CD14-positive monocyte (primary cell): ENCODE results near the gene ENKUR. TPM values are rescaled to one million over a fixed set of nuclear protein-coding genes. Genes with fewer than 3 reads are reported as not detected.
A peak's percentile ranks its signal among the peaks of the same experiment; 100 is the strongest.

ENCODE experiments used
- DNase-seq, 3 donors: peaks; one replicate each; pipeline ENCODE4 v3.0.0-alpha.2; 2011 to 2022
- H2AFZ ChIP-seq: 2 replicates; pipeline ENCODE4 v1.6.0; 2012; ENCODE audit warnings: mild to moderate bottlenecking, low read depth, low read length, inconsistent platforms; ENCODE audit not compliant: insufficient read depth, poor library complexity, severe bottlenecking
- H3K27ac ChIP-seq, 2 donors: 1 replicate in 1 of 2; 2 replicates in 1 of 2; pipeline ENCODE4 v1.5.1; 2012 to 2013; ENCODE audit warnings: low read length in 2 of 2, control low read depth in 1 of 2, inconsistent platforms in 1 of 2, low read depth in 1 of 2, mild to moderate bottlenecking in 1 of 2
- H3K27me3 ChIP-seq, 2 donors: one replicate each; pipeline versions ENCODE4 v1.6.0 to v1.6.1; 2011 to 2013; ENCODE audit warnings: low read length in 2 of 2; ENCODE audit not compliant: control insufficient read depth in 2 of 2, insufficient read depth in 2 of 2
- H3K36me3 ChIP-seq, 2 donors: replicated peaks in 1 of 2; 1 replicate in 1 of 2; 2 replicates in 1 of 2; pipeline versions ENCODE4 v1.5.1 to v1.6.1; 2012 to 2013; ENCODE audit warnings: low read length in 2 of 2, control low read depth in 1 of 2, inconsistent platforms in 1 of 2, mild to moderate bottlenecking in 1 of 2; ENCODE audit not compliant: insufficient read depth in 2 of 2, control insufficient read depth in 1 of 2
- H3K4me1 ChIP-seq, 2 donors: 1 replicate in 1 of 2; 2 replicates in 1 of 2; pipeline versions ENCODE4 v1.5.1 to v1.6.1; 2012 to 2013; ENCODE audit warnings: low read length in 2 of 2, control low read depth in 1 of 2, inconsistent platforms in 1 of 2, mild to moderate bottlenecking in 1 of 2, moderate library complexity in 1 of 2; ENCODE audit not compliant: insufficient read depth in 2 of 2, control insufficient read depth in 1 of 2
- H3K4me2 ChIP-seq: replicated peaks from 2 replicates; pipeline ENCODE3; 2012; ENCODE audit warnings: low read length, moderate library complexity, mild to moderate bottlenecking; ENCODE audit not compliant: poor library complexity, severe bottlenecking; ENCODE audit errors: extremely low read depth
- H3K4me3 ChIP-seq, 3 experiments: fragments of 200-600 bp in 1 of 3; sonication (generic) in 1 of 3; replicated peaks in 1 of 3; 1 replicate in 2 of 3; 2 replicates in 1 of 3; pipeline ENCODE4 v1.5.1; 2011 to 2013; ENCODE audit warnings: low read length in 3 of 3, mild to moderate bottlenecking in 3 of 3, control low read depth in 2 of 3, low read depth in 2 of 3, inconsistent platforms in 1 of 3, moderate library complexity in 1 of 3
- H3K79me2 ChIP-seq: 2 replicates; pipeline ENCODE4 v1.6.0; 2012; ENCODE audit warnings: mild to moderate bottlenecking, control low read depth, inconsistent platforms, low read length, moderate library complexity; ENCODE audit not compliant: insufficient read depth
- H3K9ac ChIP-seq: 2 replicates; pipeline ENCODE4 v1.6.0; 2017; ENCODE audit warnings: low read length, mild to moderate bottlenecking; ENCODE audit not compliant: insufficient read depth, poor library complexity, severe bottlenecking
- H3K9me3 ChIP-seq, 2 donors: replicated peaks in 1 of 2; 1 replicate in 1 of 2; 2 replicates in 1 of 2; pipeline versions ENCODE4 v1.5.1 to v1.6.1; 2012 to 2013; ENCODE audit warnings: low read length in 2 of 2, control low read depth in 1 of 2; ENCODE audit not compliant: control insufficient read depth in 1 of 2, insufficient read depth in 1 of 2
- H4K20me1 ChIP-seq: 2 replicates; pipeline ENCODE4 v1.6.0; 2012; ENCODE audit warnings: mild to moderate bottlenecking, low read length, control low read depth, moderate library complexity; ENCODE audit not compliant: insufficient read depth
- H3K27ac Mint-ChIP-seq, 7 donors: one replicate each; pipeline ENCODE4 v1.8.0; 2020; ENCODE audit warnings: mild to moderate bottlenecking in 7 of 7, mixed read lengths in 7 of 7, moderate library complexity in 6 of 7, inconsistent platforms in 2 of 7
- H3K27me3 Mint-ChIP-seq, 3 donors: one replicate each; pipeline ENCODE4 v1.8.0; 2021 to 2022; ENCODE audit warnings: low read depth in 3 of 3, mild to moderate bottlenecking in 3 of 3, mixed read lengths in 3 of 3, moderate library complexity in 3 of 3, inconsistent platforms in 1 of 3
- H3K36me3 Mint-ChIP-seq, 2 donors: one replicate each; pipeline ENCODE4 v1.8.0; 2020; ENCODE audit warnings: mixed read lengths in 2 of 2, inconsistent platforms in 1 of 2, mild to moderate bottlenecking in 1 of 2
- H3K4me1 Mint-ChIP-seq: one replicate; pipeline ENCODE4 v1.8.0; 2020; ENCODE audit warnings: mild to moderate bottlenecking, mixed read lengths
- H3K4me3 Mint-ChIP-seq, 2 donors: one replicate each; pipeline ENCODE4 v1.8.0; 2020; ENCODE audit warnings: mild to moderate bottlenecking in 2 of 2, mixed read lengths in 2 of 2, moderate library complexity in 1 of 2
- H3K9me3 Mint-ChIP-seq, 7 donors: one replicate each; pipeline ENCODE4 v1.8.0; 2020 to 2022; ENCODE audit warnings: mixed read lengths in 7 of 7, mild to moderate bottlenecking in 6 of 7, moderate library complexity in 6 of 7, inconsistent platforms in 2 of 7
- CTCF ChIP-seq: fragments of 200-600 bp; IDR thresholded peaks from one replicate; pipeline ENCODE4 v1.8.0; 2022; ENCODE audit warnings: antibody characterized with exemption, mild to moderate bottlenecking
- WGBS: methylation state at CpG from one replicate; pipeline ENCODE4 v1.1.5; 2013; ENCODE audit warnings: missing lambda C conversion rate; ENCODE audit not compliant: insufficient coverage; 5-methylcytosine and 5-hydroxymethylcytosine counted together
- intact Hi-C, 2 donors: fragments of 100-400 bp; cut with micrococcal nuclease; formaldehyde crosslinking; loops; one replicate each; pipeline versions ENCODE4 v1.15.0 to v1.15.1; 2023
- polyA plus RNA-seq, 3 donors: library from polyadenylated mRNA; depleted of rRNA in 1 of 3; unstranded in 2 of 3; stranded (reverse) in 1 of 3; fragments of 300-500 nt in 2 of 3; fragments of >200 nt in 1 of 3; fragmentation: Illumina TruSeq in 2 of 3; gene quantifications; 1 replicate in 2 of 3; 2 replicates in 1 of 3; pipeline ENCODE4 v1.2.3, GENCODE V29; 2012 to 2021

The ENKUR gene
- polyA plus RNA-seq, 3 donors, result 0.16 TPM; not detected in 2

- no peaks in the 10 kb centered on the region for H3K27me3 ChIP-seq
- H3K4me3 ChIP-seq, result no peak overlapping the region
- no peaks in the 10 kb centered on the region for H3K36me3 ChIP-seq
- no peaks in the 10 kb centered on the region for H3K9me3 ChIP-seq
- Mint-ChIP-seq H3K4me3 (peak overlapping the region in 1 of 2 donors; percentile 39), H3K4me1 (peaks cover 8% of the 10 kb centered on the region), H3K27me3 (peaks cover 0 to 3% (median 0%) of the 10 kb centered on the region in 3 donors), H3K36me3 (no peaks in the 10 kb centered on the region), H3K9me3 (no peaks in the 10 kb centered on the region), H3K27ac (peak overlapping the region in 1 of 7 donors; percentile 18)
- H3K79me2 ChIP-seq, result no peaks in the 10 kb centered on the region
- 22% methylated on average over 11 of the region's 12 CpGs for WGBS
- no peak overlapping the region for H3K27ac ChIP-seq
- TF ChIP-seq CTCF, result no peak
- intact Hi-C loops, result no loop called here
- no peaks in the 10 kb centered on the region for H3K4me1 ChIP-seq
- no peak overlapping the region for H3K9ac ChIP-seq
- H2AFZ ChIP-seq, result no peak overlapping the region
- no peak overlapping the region for H3K4me2 ChIP-seq
- no peaks in the 10 kb centered on the region for H4K20me1 ChIP-seq
- DNase-seq, result no peak
These were observed 26.9 kb downstream of the ENKUR start for GRCh38 chr10:24988831-24989640.

- Mint-ChIP-seq H3K4me3 (no peak overlapping the region), H3K27me3 (peaks cover 0 to 4% (median 0%) of the 10 kb centered on the region in 3 donors), H3K9me3 (peaks cover 0 to 4% (median 0%) of the 10 kb centered on the region in 7 donors), H3K27ac (no peak overlapping the region), H3K36me3 (no peaks in the 10 kb centered on the region), H3K4me1 (peaks cover 8% of the 10 kb centered on the region)
- no peak overlapping the region for H3K4me3 ChIP-seq
- no peaks in the 10 kb centered on the region for H3K27me3 ChIP-seq
- H3K4me1 ChIP-seq, result no peaks in the 10 kb centered on the region
- H3K9me3 ChIP-seq, result no peaks in the 10 kb centered on the region
- no peak overlapping the region for H3K27ac ChIP-seq
- no peak overlapping the region for H3K9ac ChIP-seq
- intact Hi-C loops, result no loop called here
- H4K20me1 ChIP-seq, result no peaks in the 10 kb centered on the region
- no peaks in the 10 kb centered on the region for H3K79me2 ChIP-seq
- WGBS, result no CpG with 5 or more reads among the region's 3 CpGs
- no peak for DNase-seq
- no peaks in the 10 kb centered on the region for H3K36me3 ChIP-seq
- H2AFZ ChIP-seq, result no peak overlapping the region
- H3K4me2 ChIP-seq, result no peak overlapping the region
- no peak for TF ChIP-seq CTCF
These were observed 31.1 kb downstream of the ENKUR start for GRCh38 chr10:24984906-24985305.
